ENCODE results near the gene BFSP1.

Gene BFSP1

DNA sequence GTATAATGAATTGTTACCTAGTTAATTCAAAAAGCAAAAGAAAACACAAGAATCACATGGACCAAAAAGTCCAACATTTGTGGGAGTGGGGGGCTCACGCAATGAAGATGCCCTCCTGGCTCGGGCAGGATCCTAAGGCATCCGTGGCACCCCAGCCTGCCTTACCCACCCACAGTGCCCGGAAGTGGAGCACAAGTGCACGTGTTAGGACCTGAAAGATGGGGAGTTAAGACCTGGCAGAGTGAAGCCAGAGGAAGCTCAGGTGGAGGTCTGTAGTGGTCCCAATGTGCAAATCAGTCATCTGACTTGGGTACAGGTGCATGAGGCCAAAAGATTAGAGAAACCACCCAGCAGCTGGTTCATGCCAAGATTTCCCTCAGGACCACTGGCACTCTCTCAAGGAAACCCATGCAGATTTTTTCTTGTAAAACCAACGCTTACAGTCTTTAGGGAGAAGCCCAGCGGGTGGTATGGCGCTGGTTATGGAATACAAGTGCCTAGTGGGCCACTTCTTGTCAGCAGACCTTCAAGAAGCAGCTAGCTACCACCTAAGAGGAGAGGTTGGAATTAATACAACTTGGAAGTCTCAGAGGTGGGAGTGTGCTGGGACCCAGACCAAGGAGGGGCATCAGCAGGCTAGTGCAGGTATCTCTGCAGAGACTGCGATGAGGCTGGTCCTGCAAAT is 42.1 kb downstream of the BFSP1 start (continued):
- TF ChIP-seq OSR1 (CRISPR knock-in tag; IDR thresholded peaks at IDR 0.05) (no peak), ESRRG (CRISPR knock-in tag; IDR thresholded peaks at IDR 0.05) (no peak), BACH2 (CRISPR knock-in tag; IDR thresholded peaks at IDR 0.05; ENCODE audit: borderline replicate concordance) (no peak)

DNA sequence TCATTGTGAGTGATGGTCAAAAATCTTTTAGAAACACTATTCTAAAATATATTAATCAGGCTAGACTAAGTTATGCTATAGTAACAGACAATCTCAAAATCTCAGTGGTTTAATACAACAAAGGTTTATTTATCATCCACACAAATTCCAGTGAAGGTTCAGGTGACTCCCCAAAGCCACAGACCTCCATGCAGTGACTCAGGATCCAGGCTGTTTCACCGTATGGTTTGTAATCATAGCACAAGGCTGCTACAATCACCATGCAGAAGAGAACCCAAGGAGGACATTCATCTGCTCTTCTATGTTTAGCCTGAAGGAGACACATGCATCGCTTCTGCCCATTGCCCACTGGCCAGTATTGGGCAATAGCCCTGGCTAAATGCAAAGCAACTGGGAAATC is 46.2 kb downstream of the BFSP1 start:
- ATAC-seq, result no peak
- TF ChIP-seq CSDC2 (CRISPR knock-in tag; IDR thresholded peaks at IDR 0.05), result no peak
- TF ChIP-seq ARNTL (CRISPR knock-in tag; IDR thresholded peaks at IDR 0.05; ENCODE audit: borderline replicate concordance, low read depth), result no peak
- TF ChIP-seq GLIS3 (CRISPR knock-in tag; IDR thresholded peaks at IDR 0.05), result no peak
- TF ChIP-seq TCF4 (CRISPR knock-in tag; IDR thresholded peaks at IDR 0.05; ENCODE audit: borderline replicate concordance), result no peak

DNA sequence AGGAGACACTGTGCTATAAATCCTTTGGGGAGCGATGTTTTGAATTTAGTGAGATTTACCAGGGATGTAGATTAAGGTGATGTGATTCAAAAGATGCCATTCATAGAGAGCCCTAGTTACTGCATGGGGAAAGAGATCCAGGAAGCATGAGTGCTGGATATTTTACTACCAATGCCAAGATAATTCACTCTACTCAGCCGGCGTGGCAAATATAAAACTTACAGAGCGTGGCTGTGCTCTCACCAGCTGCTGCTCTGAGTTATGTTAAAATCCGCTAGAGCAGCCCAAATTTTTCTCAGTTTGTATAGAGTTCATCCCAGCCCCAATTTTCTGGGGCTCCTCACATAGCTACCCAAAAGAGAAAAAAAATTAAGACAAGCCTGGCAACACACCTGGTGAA is 48.6 kb downstream of the BFSP1 start:
- TF ChIP-seq ZNF565 (CRISPR knock-in tag; conservative IDR thresholded peaks at IDR 0.05; ENCODE audit: low read depth) (no peak), ZFP3 (CRISPR knock-in tag; IDR thresholded peaks at IDR 0.05) (no peak), OSR1 (CRISPR knock-in tag; IDR thresholded peaks at IDR 0.05) (no peak), ESRRG (CRISPR knock-in tag; IDR thresholded peaks at IDR 0.05) (no peak), ARNTL (CRISPR knock-in tag; IDR thresholded peaks at IDR 0.05; ENCODE audit: borderline replicate concordance, low read depth) (no peak), ISL1 (CRISPR knock-in tag; IDR thresholded peaks at IDR 0.05) (no peak), TOX (CRISPR knock-in tag; IDR thresholded peaks at IDR 0.05; ENCODE audit: borderline replicate concordance) (no peak), BACH2 (CRISPR knock-in tag; IDR thresholded peaks at IDR 0.05; ENCODE audit: borderline replicate concordance) (no peak), ZNF70 (CRISPR knock-in tag; IDR thresholded peaks at IDR 0.05) (no peak), GLIS3 (CRISPR knock-in tag; IDR thresholded peaks at IDR 0.05) (no peak)
- TF ChIP-seq, protein P1, sequence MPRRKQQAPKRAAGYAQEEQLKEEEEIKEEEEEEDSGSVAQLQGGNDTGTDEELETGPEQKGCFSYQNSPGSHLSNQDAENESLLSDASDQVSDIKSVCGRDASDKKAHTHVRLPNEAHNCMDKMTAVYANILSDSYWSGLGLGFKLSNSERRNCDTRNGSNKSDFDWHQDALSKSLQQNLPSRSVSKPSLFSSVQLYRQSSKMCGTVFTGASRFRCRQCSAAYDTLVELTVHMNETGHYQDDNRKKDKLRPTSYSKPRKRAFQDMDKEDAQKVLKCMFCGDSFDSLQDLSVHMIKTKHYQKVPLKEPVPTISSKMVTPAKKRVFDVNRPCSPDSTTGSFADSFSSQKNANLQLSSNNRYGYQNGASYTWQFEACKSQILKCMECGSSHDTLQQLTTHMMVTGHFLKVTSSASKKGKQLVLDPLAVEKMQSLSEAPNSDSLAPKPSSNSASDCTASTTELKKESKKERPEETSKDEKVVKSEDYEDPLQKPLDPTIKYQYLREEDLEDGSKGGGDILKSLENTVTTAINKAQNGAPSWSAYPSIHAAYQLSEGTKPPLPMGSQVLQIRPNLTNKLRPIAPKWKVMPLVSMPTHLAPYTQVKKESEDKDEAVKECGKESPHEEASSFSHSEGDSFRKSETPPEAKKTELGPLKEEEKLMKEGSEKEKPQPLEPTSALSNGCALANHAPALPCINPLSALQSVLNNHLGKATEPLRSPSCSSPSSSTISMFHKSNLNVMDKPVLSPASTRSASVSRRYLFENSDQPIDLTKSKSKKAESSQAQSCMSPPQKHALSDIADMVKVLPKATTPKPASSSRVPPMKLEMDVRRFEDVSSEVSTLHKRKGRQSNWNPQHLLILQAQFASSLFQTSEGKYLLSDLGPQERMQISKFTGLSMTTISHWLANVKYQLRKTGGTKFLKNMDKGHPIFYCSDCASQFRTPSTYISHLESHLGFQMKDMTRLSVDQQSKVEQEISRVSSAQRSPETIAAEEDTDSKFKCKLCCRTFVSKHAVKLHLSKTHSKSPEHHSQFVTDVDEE (CRISPR knock-in tag; IDR thresholded peaks at IDR 0.05), result no peak
- TF ChIP-seq, protein P2, sequence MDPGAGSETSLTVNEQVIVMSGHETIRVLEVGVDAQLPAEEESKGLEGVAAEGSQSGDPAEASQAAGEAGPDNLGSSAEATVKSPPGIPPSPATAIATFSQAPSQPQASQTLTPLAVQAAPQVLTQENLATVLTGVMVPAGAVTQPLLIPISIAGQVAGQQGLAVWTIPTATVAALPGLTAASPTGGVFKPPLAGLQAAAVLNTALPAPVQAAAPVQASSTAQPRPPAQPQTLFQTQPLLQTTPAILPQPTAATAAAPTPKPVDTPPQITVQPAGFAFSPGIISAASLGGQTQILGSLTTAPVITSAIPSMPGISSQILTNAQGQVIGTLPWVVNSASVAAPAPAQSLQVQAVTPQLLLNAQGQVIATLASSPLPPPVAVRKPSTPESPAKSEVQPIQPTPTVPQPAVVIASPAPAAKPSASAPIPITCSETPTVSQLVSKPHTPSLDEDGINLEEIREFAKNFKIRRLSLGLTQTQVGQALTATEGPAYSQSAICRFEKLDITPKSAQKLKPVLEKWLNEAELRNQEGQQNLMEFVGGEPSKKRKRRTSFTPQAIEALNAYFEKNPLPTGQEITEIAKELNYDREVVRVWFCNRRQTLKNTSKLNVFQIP (CRISPR knock-in tag; IDR thresholded peaks at IDR 0.05; ENCODE audit: borderline replicate concordance, low read depth), result no peak
- TF ChIP-seq, protein P3, sequence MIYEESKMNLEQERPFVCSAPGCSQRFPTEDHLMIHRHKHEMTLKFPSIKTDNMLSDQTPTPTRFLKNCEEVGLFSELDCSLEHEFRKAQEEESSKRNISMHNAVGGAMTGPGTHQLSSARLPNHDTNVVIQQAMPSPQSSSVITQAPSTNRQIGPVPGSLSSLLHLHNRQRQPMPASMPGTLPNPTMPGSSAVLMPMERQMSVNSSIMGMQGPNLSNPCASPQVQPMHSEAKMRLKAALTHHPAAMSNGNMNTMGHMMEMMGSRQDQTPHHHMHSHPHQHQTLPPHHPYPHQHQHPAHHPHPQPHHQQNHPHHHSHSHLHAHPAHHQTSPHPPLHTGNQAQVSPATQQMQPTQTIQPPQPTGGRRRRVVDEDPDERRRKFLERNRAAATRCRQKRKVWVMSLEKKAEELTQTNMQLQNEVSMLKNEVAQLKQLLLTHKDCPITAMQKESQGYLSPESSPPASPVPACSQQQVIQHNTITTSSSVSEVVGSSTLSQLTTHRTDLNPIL (CRISPR knock-in tag; IDR thresholded peaks at IDR 0.05; ENCODE audit: low read depth), result no peak
- TF ChIP-seq, protein P4, sequence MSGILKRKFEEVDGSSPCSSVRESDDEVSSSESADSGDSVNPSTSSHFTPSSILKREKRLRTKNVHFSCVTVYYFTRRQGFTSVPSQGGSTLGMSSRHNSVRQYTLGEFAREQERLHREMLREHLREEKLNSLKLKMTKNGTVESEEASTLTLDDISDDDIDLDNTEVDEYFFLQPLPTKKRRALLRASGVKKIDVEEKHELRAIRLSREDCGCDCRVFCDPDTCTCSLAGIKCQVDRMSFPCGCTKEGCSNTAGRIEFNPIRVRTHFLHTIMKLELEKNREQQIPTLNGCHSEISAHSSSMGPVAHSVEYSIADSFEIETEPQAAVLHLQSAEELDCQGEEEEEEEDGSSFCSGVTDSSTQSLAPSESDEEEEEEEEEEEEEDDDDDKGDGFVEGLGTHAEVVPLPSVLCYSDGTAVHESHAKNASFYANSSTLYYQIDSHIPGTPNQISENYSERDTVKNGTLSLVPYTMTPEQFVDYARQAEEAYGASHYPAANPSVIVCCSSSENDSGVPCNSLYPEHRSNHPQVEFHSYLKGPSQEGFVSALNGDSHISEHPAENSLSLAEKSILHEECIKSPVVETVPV (CRISPR knock-in tag; IDR thresholded peaks at IDR 0.05), result no peak
- no peak for ATAC-seq

DNA sequence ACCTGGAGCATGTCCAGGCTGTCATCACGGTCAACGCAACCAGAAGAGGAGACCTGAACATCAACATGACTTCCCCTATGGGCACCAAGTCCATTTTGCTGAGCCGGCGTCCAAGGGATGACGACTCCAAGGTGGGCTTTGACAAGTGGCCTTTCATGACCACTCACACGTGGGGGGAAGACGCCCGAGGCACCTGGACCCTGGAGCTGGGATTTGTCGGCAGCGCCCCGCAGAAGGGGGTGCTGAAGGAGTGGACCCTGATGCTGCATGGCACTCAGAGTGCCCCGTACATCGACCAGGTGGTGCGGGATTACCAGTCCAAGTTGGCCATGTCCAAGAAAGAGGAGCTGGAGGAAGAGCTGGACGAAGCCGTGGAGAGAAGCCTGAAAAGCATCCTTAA is 49.5 kb downstream of the BFSP1 start:
- TF ChIP-seq, protein P1 (CRISPR knock-in tag; IDR thresholded peaks at IDR 0.05), result no peak
- TF ChIP-seq ZC3H10 (CRISPR knock-in tag; IDR thresholded peaks at IDR 0.05), result no peak
- TF ChIP-seq, protein P5, sequence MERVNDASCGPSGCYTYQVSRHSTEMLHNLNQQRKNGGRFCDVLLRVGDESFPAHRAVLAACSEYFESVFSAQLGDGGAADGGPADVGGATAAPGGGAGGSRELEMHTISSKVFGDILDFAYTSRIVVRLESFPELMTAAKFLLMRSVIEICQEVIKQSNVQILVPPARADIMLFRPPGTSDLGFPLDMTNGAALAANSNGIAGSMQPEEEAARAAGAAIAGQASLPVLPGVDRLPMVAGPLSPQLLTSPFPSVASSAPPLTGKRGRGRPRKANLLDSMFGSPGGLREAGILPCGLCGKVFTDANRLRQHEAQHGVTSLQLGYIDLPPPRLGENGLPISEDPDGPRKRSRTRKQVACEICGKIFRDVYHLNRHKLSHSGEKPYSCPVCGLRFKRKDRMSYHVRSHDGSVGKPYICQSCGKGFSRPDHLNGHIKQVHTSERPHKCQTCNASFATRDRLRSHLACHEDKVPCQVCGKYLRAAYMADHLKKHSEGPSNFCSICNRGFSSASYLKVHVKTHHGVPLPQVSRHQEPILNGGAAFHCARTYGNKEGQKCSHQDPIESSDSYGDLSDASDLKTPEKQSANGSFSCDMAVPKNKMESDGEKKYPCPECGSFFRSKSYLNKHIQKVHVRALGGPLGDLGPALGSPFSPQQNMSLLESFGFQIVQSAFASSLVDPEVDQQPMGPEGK (CRISPR knock-in tag; IDR thresholded peaks at IDR 0.05; ENCODE audit: borderline replicate concordance), result no peak
- TF ChIP-seq ZFP30 (CRISPR knock-in tag; IDR thresholded peaks at IDR 0.05), result no peak
- TF ChIP-seq ZNF565 (CRISPR knock-in tag; conservative IDR thresholded peaks at IDR 0.05; ENCODE audit: low read depth), result no peak
- no peak for TF ChIP-seq ESRRG (CRISPR knock-in tag; IDR thresholded peaks at IDR 0.05)
- no peak for TF ChIP-seq CSDC2 (CRISPR knock-in tag; IDR thresholded peaks at IDR 0.05)
- TF ChIP-seq BACH2 (CRISPR knock-in tag; IDR thresholded peaks at IDR 0.05; ENCODE audit: borderline replicate concordance), result no peak
- ATAC-seq, result no peak

Measured in SK-N-SH treated with all-trans-retinoic acid at 6 μM for 48 hours (cell line).